ENCODE results near the gene COQ10A. TPM values are rescaled to one million over a fixed set of nuclear protein-coding genes. Genes with fewer than 3 reads are reported as not detected.

COQ10A gene
- total RNA-seq, 4 donors from 2014 or later: 2.1 to 28.9 (median 15.2) TPM

DNA sequence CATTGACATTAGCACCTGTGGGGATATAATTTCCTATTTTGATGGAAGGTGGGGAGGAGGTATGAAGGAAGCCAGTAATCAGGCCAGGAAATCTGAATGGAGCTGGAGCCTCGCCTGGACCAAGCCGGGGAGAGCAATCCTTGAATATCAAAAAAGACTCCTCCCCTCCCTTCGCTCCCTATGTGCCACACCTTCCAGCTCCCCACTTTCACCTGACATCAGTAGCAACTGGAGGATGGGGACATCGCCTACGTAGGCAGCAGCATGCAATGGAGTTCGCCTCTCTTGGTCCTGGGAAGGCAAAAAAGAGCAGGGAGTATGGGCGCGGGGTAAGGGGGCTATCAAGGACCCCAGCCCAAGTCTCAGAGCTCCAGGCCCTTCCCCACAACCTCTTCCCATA, 9.7 kb upstream of the COQ10A start:
- H3K36me3 ChIP-seq: no peaks in the 10 kb centered on the region
- peaks cover 0 to 11% of the 10 kb centered on the region in 2 donors for H3K4me1 ChIP-seq
- H3K4me3 ChIP-seq: peak overlapping the region; percentile 78 to 89
- no peak for TF ChIP-seq POLR2A (IDR thresholded peaks at IDR 0.05)
- TF ChIP-seq, protein P1, sequence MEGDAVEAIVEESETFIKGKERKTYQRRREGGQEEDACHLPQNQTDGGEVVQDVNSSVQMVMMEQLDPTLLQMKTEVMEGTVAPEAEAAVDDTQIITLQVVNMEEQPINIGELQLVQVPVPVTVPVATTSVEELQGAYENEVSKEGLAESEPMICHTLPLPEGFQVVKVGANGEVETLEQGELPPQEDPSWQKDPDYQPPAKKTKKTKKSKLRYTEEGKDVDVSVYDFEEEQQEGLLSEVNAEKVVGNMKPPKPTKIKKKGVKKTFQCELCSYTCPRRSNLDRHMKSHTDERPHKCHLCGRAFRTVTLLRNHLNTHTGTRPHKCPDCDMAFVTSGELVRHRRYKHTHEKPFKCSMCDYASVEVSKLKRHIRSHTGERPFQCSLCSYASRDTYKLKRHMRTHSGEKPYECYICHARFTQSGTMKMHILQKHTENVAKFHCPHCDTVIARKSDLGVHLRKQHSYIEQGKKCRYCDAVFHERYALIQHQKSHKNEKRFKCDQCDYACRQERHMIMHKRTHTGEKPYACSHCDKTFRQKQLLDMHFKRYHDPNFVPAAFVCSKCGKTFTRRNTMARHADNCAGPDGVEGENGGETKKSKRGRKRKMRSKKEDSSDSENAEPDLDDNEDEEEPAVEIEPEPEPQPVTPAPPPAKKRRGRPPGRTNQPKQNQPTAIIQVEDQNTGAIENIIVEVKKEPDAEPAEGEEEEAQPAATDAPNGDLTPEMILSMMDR (IDR thresholded peaks at IDR 0.05): no peak
- no peaks in the 10 kb centered on the region for H3K9me3 ChIP-seq
- intact Hi-C loops (cut with DNase I; ENCODE audit: low total_unique reads): no loop called here
- H3K27ac ChIP-seq: peak overlapping the region; percentile 94 to 95
- DNase-seq: no peak
- H3K27me3 ChIP-seq: no peaks in the 10 kb centered on the region

DNA sequence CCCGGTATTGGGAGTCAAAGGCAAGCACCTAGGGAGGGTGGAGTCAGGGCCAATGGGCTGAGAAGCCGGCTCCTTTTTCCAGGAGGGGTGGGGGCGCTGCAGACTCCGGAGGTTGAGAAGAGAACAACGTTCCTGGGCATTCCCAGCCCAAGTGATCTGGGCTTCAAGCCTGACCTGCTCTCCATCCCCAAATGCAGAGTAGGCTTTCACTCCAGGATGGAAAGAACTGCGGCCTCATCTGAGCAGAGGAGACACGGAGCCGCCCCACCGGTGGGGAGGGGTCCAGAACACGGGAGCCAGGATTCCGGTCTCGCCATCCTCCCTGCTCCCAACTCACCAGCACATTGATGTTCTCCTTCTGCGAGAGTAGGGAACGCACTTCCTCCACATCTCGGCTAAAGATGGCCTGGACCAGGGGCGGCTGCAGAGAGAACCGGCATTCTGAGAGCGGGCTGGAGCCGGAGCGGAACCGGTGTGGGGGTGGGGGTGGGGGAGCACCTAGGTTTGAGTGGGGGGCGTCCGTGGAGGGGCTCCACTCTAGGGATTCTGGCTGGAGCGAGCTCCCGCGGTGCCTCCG, 9.2 kb upstream of the COQ10A start:
- Histone ChIP-seq H3K27me3 (no peaks in the 10 kb centered on the region), H3K36me3 (no peaks in the 10 kb centered on the region), H3K9me3 (no peaks in the 10 kb centered on the region), H3K4me3 (peak overlapping the region; percentile 78 to 89), H3K27ac (peak overlapping the region; percentile 94 to 95), H3K4me1 (peaks cover 0 to 11% of the 10 kb centered on the region in 2 donors)
- intact Hi-C loops (cut with DNase I; ENCODE audit: low total_unique reads): no loop called here
- TF ChIP-seq, protein P1 (IDR thresholded peaks at IDR 0.05): no peak
- TF ChIP-seq POLR2A (IDR thresholded peaks at IDR 0.05): no peak
- DNase-seq: no peak

DNA sequence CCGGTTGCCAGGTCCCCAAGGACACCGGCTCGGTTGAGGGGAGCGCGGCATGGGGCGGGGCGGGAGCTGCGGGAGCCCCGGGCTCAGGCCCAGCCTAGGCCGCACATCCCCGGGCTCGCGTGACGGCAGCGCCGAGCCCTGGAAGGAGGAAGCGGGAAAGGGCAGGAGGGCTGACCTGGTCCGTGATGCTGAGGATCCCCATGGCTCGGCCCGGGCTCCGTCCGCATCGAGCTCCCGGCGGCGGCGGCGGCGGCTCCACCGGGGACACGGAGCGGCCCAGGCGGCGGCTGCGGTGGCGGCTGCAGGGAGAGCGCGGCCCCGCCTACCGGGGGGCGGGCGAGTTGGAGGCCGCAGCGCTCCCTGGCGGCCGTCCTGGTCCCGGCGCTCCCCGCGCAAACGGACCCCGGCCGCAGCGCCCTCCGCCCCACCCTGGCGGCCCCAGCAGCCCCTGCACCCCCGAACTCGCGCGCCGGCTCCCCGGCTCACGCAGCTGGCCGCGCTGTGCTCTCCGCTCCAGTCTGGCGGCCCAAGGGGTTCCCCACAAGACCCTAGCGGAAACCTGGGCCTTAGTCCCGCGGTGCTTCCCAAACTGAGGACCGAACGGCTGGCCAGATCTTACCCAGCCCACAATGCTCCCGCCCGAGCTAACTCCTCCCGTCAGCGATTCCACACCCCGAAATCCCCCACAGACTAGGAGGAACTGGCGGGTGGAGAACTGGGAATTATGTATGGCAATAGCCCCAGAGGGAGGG, 8.5 kb upstream of the COQ10A start, which contains the start of gene ANKRD52:
Gene ANKRD52 (minus strand): TSS at position 317 of the 752 bp plus-strand sequence. CDS start 115 bp downstream, at position 202.
- H3K27ac ChIP-seq: peak within 1 kb of the TSS; percentile 94 to 95
- no peaks in the 10 kb centered on the region for H3K9me3 ChIP-seq
- TF ChIP-seq POLR2A (IDR thresholded peaks at IDR 0.05): peak in 1 of 2 donors; percentile 55
- TF ChIP-seq, protein P1 (IDR thresholded peaks at IDR 0.05): peak; percentile 36 to 90 (median 90)
- peak; percentile 75 to 77 for DNase-seq
- H3K4me1 ChIP-seq: peaks cover 0 to 11% of the 10 kb centered on the region in 2 donors
- peak within 1 kb of the TSS; percentile 78 to 89 for H3K4me3 ChIP-seq
- no peaks in the 10 kb centered on the region for H3K27me3 ChIP-seq
- H3K36me3 ChIP-seq: no peaks in the 10 kb centered on the region
- intact Hi-C loops (cut with DNase I; ENCODE audit: low total_unique reads): no loop called here

DNA sequence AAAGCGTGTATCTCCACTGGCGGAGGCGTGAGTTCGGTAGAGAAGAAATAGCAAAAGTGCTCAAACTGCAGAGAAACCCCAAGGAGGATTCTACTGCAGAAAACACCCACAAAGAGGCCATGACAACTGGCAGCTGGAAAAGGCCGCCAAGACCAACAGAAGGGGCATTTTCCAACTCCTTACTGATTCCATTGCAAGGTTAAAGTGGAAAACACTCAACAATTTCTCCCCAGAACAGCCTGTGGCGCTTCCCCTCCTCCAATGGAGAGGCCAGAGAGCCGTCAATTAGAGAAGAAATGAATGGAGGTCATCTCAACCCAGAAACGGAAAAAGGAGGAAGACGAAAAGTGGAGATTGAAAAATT, 7.9 kb upstream of the COQ10A start:
- TF ChIP-seq, protein P1 (IDR thresholded peaks at IDR 0.05): no peak
- no peak for TF ChIP-seq POLR2A (IDR thresholded peaks at IDR 0.05)
- no peak for DNase-seq
- intact Hi-C loops (cut with DNase I; ENCODE audit: low total_unique reads): no loop called here
- H3K27me3 ChIP-seq: no peaks in the 10 kb centered on the region
- H3K27ac ChIP-seq: peak overlapping the region; percentile 94 to 95
- no peaks in the 10 kb centered on the region for H3K36me3 ChIP-seq
- peaks cover 0 to 11% of the 10 kb centered on the region in 2 donors for H3K4me1 ChIP-seq
- H3K4me3 ChIP-seq: peak overlapping the region; percentile 78 to 89
- H3K9me3 ChIP-seq: no peaks in the 10 kb centered on the region

DNA sequence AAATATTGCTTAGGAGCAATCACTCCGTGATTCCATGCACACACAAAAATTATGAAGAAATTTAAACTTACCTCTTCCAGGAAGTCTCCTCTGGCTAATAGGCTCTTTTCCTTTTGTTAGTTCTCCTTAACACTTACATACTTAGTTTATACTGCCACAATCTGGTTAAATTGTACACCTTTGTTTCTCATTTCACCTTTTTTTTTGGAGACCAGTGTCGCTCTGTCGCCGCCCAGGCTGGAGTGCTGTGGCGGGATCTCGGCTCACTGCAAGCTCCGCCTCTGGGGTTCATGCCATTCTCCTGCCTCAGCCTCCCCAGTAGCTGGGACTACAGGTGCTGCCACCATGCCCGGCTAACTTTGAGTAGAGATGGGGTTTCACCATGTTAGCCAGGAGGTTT, 6.4 kb upstream of the COQ10A start:
- Histone ChIP-seq H3K9me3 (no peaks in the 10 kb centered on the region), H3K4me1 (peaks cover 0 to 11% of the 10 kb centered on the region in 2 donors), H3K36me3 (no peaks in the 10 kb centered on the region), H3K27me3 (no peaks in the 10 kb centered on the region), H3K27ac (no peak overlapping the region), H3K4me3 (no peak overlapping the region)
- TF ChIP-seq, protein P1 (IDR thresholded peaks at IDR 0.05): no peak
- TF ChIP-seq POLR2A (IDR thresholded peaks at IDR 0.05): no peak
- intact Hi-C loops (cut with DNase I; ENCODE audit: low total_unique reads): no loop called here
- no peak for DNase-seq
